Gastroesophageal sphincter (tissue), 3 donors: ENCODE data around the gene CC2D1A.

Experiments
- CTCF ChIP-seq, 4 experiments: fragments of 200-600 bp in 2 of 4; fragments of 450-650 bp in 2 of 4; sonication (generic) in 1 of 4; IDR thresholded peaks; one replicate each; pipeline ENCODE4 v1.5.1; 2017 to 2019; ENCODE audit warnings: antibody characterized with exemption in 4 of 4, mild to moderate bottlenecking in 2 of 4, moderate library complexity in 2 of 4
- EP300 ChIP-seq: sonication (generic); formaldehyde crosslinking; IDR thresholded peaks from one replicate; pipeline ENCODE4 v1.6.1; 2017; ENCODE audit warnings: antibody characterized with exemption, mild to moderate bottlenecking
- POLR2A ChIP-seq, 2 donors: fragments of 450-650 bp; IDR thresholded peaks; one replicate each; pipeline ENCODE4 v1.6.1; 2017; ENCODE audit warnings: antibody characterized with exemption in 2 of 2, mild to moderate bottlenecking in 2 of 2, moderate library complexity in 1 of 2
- POLR2AphosphoS5 ChIP-seq: sonication (generic); formaldehyde crosslinking; IDR thresholded peaks from one replicate; pipeline ENCODE4 v1.6.1; 2017; ENCODE audit warnings: antibody characterized with exemption

GRCh38 chr19:13964776-13965175 lies 58.8 kb downstream of the CC2D1A start:
- TF ChIP-seq CTCF (IDR thresholded peaks at IDR 0.05) (no peak), EP300 (no peak), POLR2AphosphoS5 (no peak), POLR2A (IDR thresholded peaks at IDR 0.05) (no peak)
